Measurements from ENCODE around the gene TNFSF8.

DNA sequence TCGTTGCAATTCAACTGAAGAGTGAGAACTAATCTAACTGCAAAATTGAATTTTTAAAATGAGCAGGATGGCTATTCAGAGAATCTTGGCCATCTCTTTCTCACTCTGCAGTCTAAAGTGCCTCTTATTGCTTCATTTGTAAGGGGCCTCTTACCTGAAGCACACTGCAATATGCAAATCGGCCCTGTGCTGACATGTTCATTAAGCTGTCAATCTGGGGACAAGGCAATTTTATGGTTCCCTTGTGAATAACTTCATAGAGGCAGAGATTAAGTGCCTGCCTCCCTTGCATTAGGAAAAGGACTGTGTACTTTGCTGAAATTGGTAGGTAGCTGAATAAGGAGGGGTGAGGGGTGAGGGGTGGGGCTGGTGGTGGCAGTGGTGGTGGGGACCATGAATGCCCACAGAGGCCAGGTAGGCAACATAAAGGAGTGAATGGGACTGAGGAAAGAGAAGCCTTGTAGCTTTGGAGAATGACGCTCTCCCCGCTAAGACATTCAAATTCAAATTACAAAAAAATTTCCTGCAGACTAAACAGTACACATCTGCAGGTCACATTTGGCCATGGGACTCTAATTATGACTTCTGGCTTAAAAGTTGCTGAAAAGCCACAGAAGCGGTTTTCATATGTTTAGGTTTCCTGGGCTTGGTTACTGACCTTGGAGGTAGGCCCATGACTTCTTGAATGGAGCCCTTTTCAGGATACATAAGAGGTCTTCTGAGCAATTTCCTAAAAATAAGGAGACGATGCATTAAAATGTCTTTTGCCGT lies 25.0 kb downstream of the TNFSF8 start:
- TF ChIP-seq, protein P1, sequence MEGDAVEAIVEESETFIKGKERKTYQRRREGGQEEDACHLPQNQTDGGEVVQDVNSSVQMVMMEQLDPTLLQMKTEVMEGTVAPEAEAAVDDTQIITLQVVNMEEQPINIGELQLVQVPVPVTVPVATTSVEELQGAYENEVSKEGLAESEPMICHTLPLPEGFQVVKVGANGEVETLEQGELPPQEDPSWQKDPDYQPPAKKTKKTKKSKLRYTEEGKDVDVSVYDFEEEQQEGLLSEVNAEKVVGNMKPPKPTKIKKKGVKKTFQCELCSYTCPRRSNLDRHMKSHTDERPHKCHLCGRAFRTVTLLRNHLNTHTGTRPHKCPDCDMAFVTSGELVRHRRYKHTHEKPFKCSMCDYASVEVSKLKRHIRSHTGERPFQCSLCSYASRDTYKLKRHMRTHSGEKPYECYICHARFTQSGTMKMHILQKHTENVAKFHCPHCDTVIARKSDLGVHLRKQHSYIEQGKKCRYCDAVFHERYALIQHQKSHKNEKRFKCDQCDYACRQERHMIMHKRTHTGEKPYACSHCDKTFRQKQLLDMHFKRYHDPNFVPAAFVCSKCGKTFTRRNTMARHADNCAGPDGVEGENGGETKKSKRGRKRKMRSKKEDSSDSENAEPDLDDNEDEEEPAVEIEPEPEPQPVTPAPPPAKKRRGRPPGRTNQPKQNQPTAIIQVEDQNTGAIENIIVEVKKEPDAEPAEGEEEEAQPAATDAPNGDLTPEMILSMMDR (IDR thresholded peaks at IDR 0.05) = no peak
- TF ChIP-seq POLR2AphosphoS5 (IDR thresholded peaks at IDR 0.05; ENCODE audit: low read depth, low read length) = no peak
- no peak for TF ChIP-seq SIN3A (IDR thresholded peaks at IDR 0.05; ENCODE audit: borderline replicate concordance, insufficient read depth, low read depth, low read length)
- TF ChIP-seq, protein P2, sequence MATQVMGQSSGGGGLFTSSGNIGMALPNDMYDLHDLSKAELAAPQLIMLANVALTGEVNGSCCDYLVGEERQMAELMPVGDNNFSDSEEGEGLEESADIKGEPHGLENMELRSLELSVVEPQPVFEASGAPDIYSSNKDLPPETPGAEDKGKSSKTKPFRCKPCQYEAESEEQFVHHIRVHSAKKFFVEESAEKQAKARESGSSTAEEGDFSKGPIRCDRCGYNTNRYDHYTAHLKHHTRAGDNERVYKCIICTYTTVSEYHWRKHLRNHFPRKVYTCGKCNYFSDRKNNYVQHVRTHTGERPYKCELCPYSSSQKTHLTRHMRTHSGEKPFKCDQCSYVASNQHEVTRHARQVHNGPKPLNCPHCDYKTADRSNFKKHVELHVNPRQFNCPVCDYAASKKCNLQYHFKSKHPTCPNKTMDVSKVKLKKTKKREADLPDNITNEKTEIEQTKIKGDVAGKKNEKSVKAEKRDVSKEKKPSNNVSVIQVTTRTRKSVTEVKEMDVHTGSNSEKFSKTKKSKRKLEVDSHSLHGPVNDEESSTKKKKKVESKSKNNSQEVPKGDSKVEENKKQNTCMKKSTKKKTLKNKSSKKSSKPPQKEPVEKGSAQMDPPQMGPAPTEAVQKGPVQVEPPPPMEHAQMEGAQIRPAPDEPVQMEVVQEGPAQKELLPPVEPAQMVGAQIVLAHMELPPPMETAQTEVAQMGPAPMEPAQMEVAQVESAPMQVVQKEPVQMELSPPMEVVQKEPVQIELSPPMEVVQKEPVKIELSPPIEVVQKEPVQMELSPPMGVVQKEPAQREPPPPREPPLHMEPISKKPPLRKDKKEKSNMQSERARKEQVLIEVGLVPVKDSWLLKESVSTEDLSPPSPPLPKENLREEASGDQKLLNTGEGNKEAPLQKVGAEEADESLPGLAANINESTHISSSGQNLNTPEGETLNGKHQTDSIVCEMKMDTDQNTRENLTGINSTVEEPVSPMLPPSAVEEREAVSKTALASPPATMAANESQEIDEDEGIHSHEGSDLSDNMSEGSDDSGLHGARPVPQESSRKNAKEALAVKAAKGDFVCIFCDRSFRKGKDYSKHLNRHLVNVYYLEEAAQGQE (IDR thresholded peaks at IDR 0.05; ENCODE audit: insufficient read depth in 1 of 2, low read depth in 2 of 2, low read length in 1 of 2) = no peak
- no peak for TF ChIP-seq TCF7L2 (IDR thresholded peaks at IDR 0.05; ENCODE audit: low read depth, low read length)

Measured in Panc1 (cell line).